Stomach (tissue), 9 donors: ENCODE results near the gene NPAS3. TPM values are rescaled to one million over a fixed set of nuclear protein-coding genes. Genes with fewer than 3 reads are reported as not detected.
A peak's percentile ranks its signal among the peaks of the same experiment; 100 is the strongest.

Source experiments
- DNase-seq, 2 donors: peaks; one replicate each; pipeline versions ENCODE4 v3.0.0 to v3.0.0-alpha.2; 2013 to 2019
- H3K27ac ChIP-seq, 5 donors: fragments of 200-600 bp in 4 of 5; sonication (generic) in 4 of 5; one replicate each; pipeline ENCODE4 v1.5.1; 2013 to 2019; ENCODE audit warnings: mild to moderate bottlenecking in 1 of 5, moderate library complexity in 1 of 5
- H3K27me3 ChIP-seq, 3 donors: fragments of 200-600 bp; sonication (generic); one replicate each; pipeline ENCODE4 v1.5.1; 2017 to 2019; ENCODE audit warnings: mixed run types in 1 of 3
- H3K36me3 ChIP-seq, 4 donors: fragments of 200-600 bp; sonication (generic); 1 replicate in 3 of 4; 2 replicates in 1 of 4; pipeline ENCODE4 v1.5.1; 2016 to 2019
- H3K4me1 ChIP-seq, 4 donors: fragments of 200-600 bp; sonication (generic); one replicate each; pipeline ENCODE4 v1.5.1; 2016 to 2019
- H3K4me3 ChIP-seq, 4 donors: fragments of 200-600 bp; sonication (generic) in 3 of 4; one replicate each; pipeline ENCODE4 v1.5.1; 2016 to 2019; ENCODE audit warnings: mild to moderate bottlenecking in 1 of 4
- H3K9me3 ChIP-seq, 4 donors: fragments of 200-600 bp; sonication (generic); one replicate each; pipeline ENCODE4 v1.5.1; 2016 to 2019
- EP300 ChIP-seq: sonication (generic); formaldehyde crosslinking; IDR thresholded peaks from one replicate; pipeline ENCODE4 v1.6.1; 2017; ENCODE audit warnings: antibody characterized with exemption
- POLR2A ChIP-seq, 4 donors: fragments of 450-650 bp; IDR thresholded peaks; one replicate each; pipeline ENCODE4 v1.6.1; 2016; ENCODE audit warnings: antibody characterized with exemption in 4 of 4, control low read depth in 2 of 4, mild to moderate bottlenecking in 1 of 4, moderate library complexity in 1 of 4
- POLR2AphosphoS5 ChIP-seq, 3 donors: sonication (generic); formaldehyde crosslinking; IDR thresholded peaks; one replicate each; pipeline ENCODE4 v1.6.1; 2016; ENCODE audit warnings: antibody characterized with exemption in 3 of 3
- WGBS, 5 donors: extraction: QIAGEN DNeasy Blood & Tissue Kit in 3 of 5; methylation state at CpG; one replicate each; pipeline versions ENCODE4 v1.1.5 to v1.1.7; 2013 to 2018; 5-methylcytosine and 5-hydroxymethylcytosine counted together
- intact Hi-C: fragments of 100-400 bp; cut with DNase I; formaldehyde crosslinking; loops from one replicate; pipeline ENCODE4 v1.15.1; 2023; ENCODE audit warnings: low total_unique reads
- polyA plus RNA-seq, 3 donors: library from polyadenylated mRNA; stranded (reverse); fragments of 200-250 nt; gene quantifications; one replicate each; pipeline ENCODE4 v1.2.3, GENCODE V29; 2013
- total RNA-seq, 5 donors: library from RNA; depleted of rRNA; stranded (reverse); fragments of >200 nt; gene quantifications; one replicate each; pipeline versions ENCODE4 v1.1.0 to v1.2.3, GENCODE V29; 2014 to 2016
- TF ChIP-seq, protein P1 (sequence below), 7 experiments: fragments of 450-650 bp in 4 of 7; fragments of 200-600 bp in 3 of 7; sonication (generic) in 3 of 7; IDR thresholded peaks; one replicate each; pipeline ENCODE4 v1.5.1; 2016 to 2019; ENCODE audit warnings: antibody characterized with exemption in 7 of 7, control low read depth in 2 of 7, mild to moderate bottlenecking in 1 of 7
- donor health status: healthy with polysubstance abuse.
- donor health status: Bipolar disorder and iron deficiency.
- donor health status: healthy.

Gene NPAS3
- total and polyA plus RNA-seq, 8 donors = under 0.01 to 7.9 (median 0.76) TPM; not detected in 1

DNA sequence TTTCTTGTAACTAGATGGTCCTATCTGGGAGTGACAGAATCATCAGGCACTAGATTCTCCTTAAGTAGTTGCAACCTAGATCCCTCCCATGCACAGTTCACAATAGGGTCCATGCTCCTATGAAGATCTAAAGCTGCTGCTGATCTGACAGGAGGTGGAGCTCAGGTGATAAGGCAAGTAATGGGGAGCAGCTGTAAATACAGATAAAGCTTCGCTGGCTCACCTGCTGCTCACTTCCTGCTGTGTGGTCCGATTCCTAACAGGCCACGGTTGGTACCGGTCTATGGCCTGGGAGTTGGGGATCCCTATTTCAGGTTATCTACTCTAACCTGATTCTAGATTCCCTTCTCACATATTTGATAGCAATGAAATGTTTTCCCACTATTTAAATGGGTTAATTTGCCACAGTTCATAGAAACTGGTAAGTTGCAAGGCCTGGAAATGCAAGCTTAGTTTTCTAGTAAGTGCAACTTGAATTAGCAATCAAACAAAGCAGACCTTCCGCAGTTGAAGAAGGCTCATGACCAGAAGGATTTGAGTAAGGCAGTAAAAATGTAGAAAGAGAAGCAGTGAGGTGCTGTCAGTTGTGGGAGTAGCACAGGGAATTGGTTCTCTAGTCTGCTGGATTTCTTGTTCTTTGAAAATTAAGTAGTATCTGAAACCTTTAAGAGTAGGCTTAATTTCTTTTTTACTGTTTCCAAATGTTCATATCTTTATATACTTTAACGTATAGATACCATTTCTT lies 679.9 kb downstream of the NPAS3 start:
- DNase-seq = no peak
- no peak overlapping the region for H3K27ac ChIP-seq
- TF ChIP-seq EP300 (no peak), POLR2A (IDR thresholded peaks at IDR 0.05) (no peak), POLR2AphosphoS5 (IDR thresholded peaks at IDR 0.05) (no peak)
- TF ChIP-seq, protein P1, sequence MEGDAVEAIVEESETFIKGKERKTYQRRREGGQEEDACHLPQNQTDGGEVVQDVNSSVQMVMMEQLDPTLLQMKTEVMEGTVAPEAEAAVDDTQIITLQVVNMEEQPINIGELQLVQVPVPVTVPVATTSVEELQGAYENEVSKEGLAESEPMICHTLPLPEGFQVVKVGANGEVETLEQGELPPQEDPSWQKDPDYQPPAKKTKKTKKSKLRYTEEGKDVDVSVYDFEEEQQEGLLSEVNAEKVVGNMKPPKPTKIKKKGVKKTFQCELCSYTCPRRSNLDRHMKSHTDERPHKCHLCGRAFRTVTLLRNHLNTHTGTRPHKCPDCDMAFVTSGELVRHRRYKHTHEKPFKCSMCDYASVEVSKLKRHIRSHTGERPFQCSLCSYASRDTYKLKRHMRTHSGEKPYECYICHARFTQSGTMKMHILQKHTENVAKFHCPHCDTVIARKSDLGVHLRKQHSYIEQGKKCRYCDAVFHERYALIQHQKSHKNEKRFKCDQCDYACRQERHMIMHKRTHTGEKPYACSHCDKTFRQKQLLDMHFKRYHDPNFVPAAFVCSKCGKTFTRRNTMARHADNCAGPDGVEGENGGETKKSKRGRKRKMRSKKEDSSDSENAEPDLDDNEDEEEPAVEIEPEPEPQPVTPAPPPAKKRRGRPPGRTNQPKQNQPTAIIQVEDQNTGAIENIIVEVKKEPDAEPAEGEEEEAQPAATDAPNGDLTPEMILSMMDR (IDR thresholded peaks at IDR 0.05) = no peak
- WGBS, 5 donors = 40 to 71% (median 50%) methylated on average over 6 of the region's 6 CpGs
- H3K36me3 ChIP-seq = no peaks in the 10 kb centered on the region
- H3K27me3 ChIP-seq = no peaks in the 10 kb centered on the region
- no peak overlapping the region for H3K4me3 ChIP-seq
- intact Hi-C loops = no loop called here
- H3K4me1 ChIP-seq = no peaks in the 10 kb centered on the region
- no peaks in the 10 kb centered on the region for H3K9me3 ChIP-seq

DNA sequence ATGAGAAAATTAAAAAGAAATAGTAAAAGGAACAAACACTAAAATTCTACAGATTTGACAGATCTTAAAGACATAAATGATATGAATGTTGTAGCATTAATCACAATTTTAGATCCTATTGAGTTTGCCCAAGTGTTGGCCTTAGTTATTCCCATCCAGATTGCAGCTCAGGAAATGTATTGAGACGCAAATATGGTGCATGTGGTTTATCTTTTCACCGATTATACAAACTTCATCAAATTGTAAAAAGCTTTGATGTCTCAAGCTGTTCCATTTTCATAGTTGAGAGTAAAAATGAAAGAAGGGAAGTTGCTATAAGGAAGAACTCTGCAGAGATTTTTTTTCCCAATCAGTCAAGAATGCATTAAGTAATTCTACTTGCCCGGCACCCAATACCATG lies 683.8 kb downstream of the NPAS3 start:
- Histone ChIP-seq H3K4me3 (no peak overlapping the region), H3K27me3 (no peaks in the 10 kb centered on the region), H3K4me1 (no peaks in the 10 kb centered on the region), H3K9me3 (no peaks in the 10 kb centered on the region), H3K27ac (no peak overlapping the region), H3K36me3 (no peaks in the 10 kb centered on the region)
- no peak for DNase-seq
- intact Hi-C loops = no loop called here
- TF ChIP-seq EP300 = no peak
- no peak for TF ChIP-seq POLR2A (IDR thresholded peaks at IDR 0.05)
- TF ChIP-seq, protein P1 (IDR thresholded peaks at IDR 0.05) = no peak
- TF ChIP-seq POLR2AphosphoS5 (IDR thresholded peaks at IDR 0.05) = no peak
- 89 to 92% (median 90%) methylated on average over 3 of the region's 3 CpGs for WGBS, 5 donors

DNA sequence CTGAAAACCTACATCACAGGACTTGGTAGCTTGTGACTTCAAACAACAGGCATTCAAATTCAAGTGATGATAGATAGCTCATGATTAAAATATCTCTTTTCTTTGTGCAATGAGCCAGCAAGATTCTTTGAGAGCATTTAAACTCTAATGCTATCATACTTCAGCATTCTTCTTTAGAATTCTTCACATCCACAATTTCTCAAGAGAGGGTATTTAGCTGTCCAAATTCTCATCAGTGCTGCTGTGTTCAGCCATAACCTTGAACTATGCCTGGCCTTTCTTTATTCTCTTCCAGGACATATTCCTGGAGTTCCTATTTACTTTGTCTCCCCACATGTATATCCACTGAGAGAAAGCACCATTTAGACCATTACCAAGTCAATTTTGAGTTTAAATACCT lies 691.1 kb downstream of the NPAS3 start:
- TF ChIP-seq EP300 (no peak), POLR2A (IDR thresholded peaks at IDR 0.05) (no peak)
- H3K9me3 ChIP-seq = no peaks in the 10 kb centered on the region
- no peaks in the 10 kb centered on the region for H3K27me3 ChIP-seq
- no peak for DNase-seq
- intact Hi-C loops = no loop called here
- peaks cover 0 to 10% (median 0%) of the 10 kb centered on the region in 4 donors for H3K4me1 ChIP-seq
- no peaks in the 10 kb centered on the region for H3K36me3 ChIP-seq
- no peak overlapping the region for H3K4me3 ChIP-seq
- H3K27ac ChIP-seq = no peak overlapping the region

DNA sequence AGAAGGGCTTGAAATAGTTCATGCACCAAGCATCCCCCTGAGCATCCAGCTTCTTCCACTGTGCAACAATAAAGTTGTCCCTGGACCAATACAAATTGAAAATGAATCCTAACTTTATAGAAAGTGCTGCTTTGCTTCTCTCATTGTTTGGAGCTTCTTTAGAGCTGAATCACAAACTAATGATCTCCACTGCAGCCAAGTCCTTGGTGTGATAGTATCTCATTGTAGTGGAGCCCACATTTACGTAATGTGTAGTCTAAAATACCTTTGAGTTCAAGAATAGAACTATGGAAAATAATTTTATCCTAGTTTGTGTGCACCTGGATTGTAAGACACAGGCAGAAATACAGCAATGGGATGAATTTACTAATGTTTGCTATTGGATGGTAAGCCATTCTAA lies 692.3 kb downstream of the NPAS3 start:
- H3K4me3 ChIP-seq = no peak overlapping the region
- no peak for DNase-seq
- H3K27me3 ChIP-seq = no peaks in the 10 kb centered on the region
- intact Hi-C loops = no loop called here
- TF ChIP-seq POLR2A (IDR thresholded peaks at IDR 0.05) (no peak), EP300 (no peak), POLR2AphosphoS5 (IDR thresholded peaks at IDR 0.05) (no peak)
- TF ChIP-seq, protein P1 (IDR thresholded peaks at IDR 0.05) = no peak
- H3K9me3 ChIP-seq = no peaks in the 10 kb centered on the region
- no peaks in the 10 kb centered on the region for H3K36me3 ChIP-seq
- WGBS, 5 donors = 68 to 89% (median 86%) methylated on average over 1 of the region's 1 CpG
- no peak overlapping the region for H3K27ac ChIP-seq
- peaks cover 0 to 10% (median 0%) of the 10 kb centered on the region in 4 donors for H3K4me1 ChIP-seq

DNA sequence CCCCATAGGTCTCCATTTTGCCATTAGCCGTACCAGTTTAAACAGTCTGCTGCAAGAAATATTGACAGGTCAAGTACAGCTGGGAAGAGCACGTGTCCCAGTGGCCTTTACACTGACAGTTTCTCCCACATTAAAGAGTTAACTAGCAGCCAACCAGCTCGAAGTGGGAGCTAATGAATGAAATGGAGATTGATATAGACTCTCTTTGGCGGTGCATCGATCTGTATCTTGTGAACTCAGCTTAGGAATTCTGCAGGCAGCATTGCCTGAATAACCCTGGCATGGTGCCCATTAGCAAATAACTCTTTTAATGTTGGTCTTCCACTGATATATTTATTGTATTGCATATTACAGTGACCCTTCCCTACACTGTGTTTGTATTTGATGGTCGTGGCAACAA lies 692.8 kb downstream of the NPAS3 start:
- DNase-seq = peak in 1 of 2 donors; percentile 29
- Histone ChIP-seq H3K4me1 (peaks cover 0 to 10% (median 0%) of the 10 kb centered on the region in 4 donors), H3K27me3 (no peaks in the 10 kb centered on the region), H3K4me3 (no peak overlapping the region), H3K9me3 (no peaks in the 10 kb centered on the region), H3K27ac (no peak overlapping the region), H3K36me3 (no peaks in the 10 kb centered on the region)
- intact Hi-C loops = no loop called here
- 22 to 39% (median 28%) methylated on average over 6 of the region's 6 CpGs for WGBS, 5 donors
- TF ChIP-seq, protein P1 (IDR thresholded peaks at IDR 0.05) = no peak
- TF ChIP-seq POLR2A (IDR thresholded peaks at IDR 0.05) (no peak), POLR2AphosphoS5 (IDR thresholded peaks at IDR 0.05) (no peak), EP300 (no peak)
